Upper lobe of left lung (tissue), 4 donors: Measurements from ENCODE around the gene MGMT.

Experiments
- EP300 ChIP-seq, 4 donors: sonication (generic); formaldehyde crosslinking; IDR thresholded peaks; one replicate each; pipeline ENCODE4 v1.5.1; 2017; ENCODE audit warnings: antibody characterized with exemption in 4 of 4, control low read depth in 2 of 4
- POLR2AphosphoS5 ChIP-seq, 2 donors: sonication (generic); formaldehyde crosslinking; IDR thresholded peaks; one replicate each; pipeline ENCODE4 v1.5.1; 2017; ENCODE audit warnings: antibody characterized with exemption in 2 of 2
- TF ChIP-seq, protein P1 (sequence below), 6 experiments: fragments of 450-650 bp in 4 of 6; fragments of 200-600 bp in 2 of 6; sonication (generic) in 2 of 6; IDR thresholded peaks; one replicate each; pipeline ENCODE4 v1.5.1; 2016 to 2019; ENCODE audit warnings: antibody characterized with exemption in 6 of 6

DNA sequence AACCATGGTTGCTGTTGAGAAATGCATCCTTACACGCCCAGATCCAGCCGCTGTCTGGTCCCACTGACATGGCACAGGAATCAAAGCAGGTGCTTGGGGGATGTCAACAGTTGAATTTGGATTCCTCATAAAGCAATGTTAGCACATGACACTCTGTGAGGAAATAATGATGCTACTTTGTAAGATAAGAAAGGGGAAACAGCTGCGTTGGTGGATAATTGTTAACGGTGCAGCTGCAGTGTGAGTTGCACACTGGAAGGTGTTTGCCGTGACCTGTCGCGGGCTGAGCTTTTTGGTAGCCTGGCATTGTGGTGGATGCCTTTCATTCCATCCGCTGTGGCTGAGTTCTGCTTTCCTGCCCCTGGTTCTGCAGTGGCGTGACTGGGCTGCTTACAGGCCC is 113.9 kb downstream of the MGMT start:
- TF ChIP-seq POLR2AphosphoS5 (IDR thresholded peaks at IDR 0.05) (no peak), EP300 (IDR thresholded peaks at IDR 0.05) (no peak)
- TF ChIP-seq, protein P1, sequence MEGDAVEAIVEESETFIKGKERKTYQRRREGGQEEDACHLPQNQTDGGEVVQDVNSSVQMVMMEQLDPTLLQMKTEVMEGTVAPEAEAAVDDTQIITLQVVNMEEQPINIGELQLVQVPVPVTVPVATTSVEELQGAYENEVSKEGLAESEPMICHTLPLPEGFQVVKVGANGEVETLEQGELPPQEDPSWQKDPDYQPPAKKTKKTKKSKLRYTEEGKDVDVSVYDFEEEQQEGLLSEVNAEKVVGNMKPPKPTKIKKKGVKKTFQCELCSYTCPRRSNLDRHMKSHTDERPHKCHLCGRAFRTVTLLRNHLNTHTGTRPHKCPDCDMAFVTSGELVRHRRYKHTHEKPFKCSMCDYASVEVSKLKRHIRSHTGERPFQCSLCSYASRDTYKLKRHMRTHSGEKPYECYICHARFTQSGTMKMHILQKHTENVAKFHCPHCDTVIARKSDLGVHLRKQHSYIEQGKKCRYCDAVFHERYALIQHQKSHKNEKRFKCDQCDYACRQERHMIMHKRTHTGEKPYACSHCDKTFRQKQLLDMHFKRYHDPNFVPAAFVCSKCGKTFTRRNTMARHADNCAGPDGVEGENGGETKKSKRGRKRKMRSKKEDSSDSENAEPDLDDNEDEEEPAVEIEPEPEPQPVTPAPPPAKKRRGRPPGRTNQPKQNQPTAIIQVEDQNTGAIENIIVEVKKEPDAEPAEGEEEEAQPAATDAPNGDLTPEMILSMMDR (IDR thresholded peaks at IDR 0.05): no peak
